ENCODE results near the gene RAB40B. TPM values are rescaled to one million over a fixed set of nuclear protein-coding genes. Genes with fewer than 3 reads are reported as not detected.

The RAB40B gene
- total RNA-seq, 2 experiments from 2014 or later = 21.4 to 22.1 TPM

- TF ChIP-seq EZH2phosphoT487 (IDR thresholded peaks at IDR 0.05; ENCODE audit: borderline replicate concordance, low read depth, low read length) (no peak), CTCF (conservative IDR thresholded peaks at IDR 0.05; ENCODE audit: low read length) (no peak)
- H3K9me3 ChIP-seq (ENCODE audit: low read length) = peaks cover 36% of the 10 kb centered on the region
- DNase-seq (ENCODE audit: low spot score) = no peak
- no peak overlapping the region for H3K4me2 ChIP-seq (ENCODE audit: low read length)
- no peak overlapping the region for H2AFZ ChIP-seq (ENCODE audit: low read length)
- H3K36me3 ChIP-seq (ENCODE audit: insufficient read depth, low read length) = peaks cover 75% of the 10 kb centered on the region
- no TSS peak for BruUV-seq (replicated peaks)
- H3K4me3 ChIP-seq (ENCODE audit: low read depth, low read length, poor library complexity, severe bottlenecking) = no peak overlapping the region
- no peaks in the 10 kb centered on the region for H4K20me1 ChIP-seq (ENCODE audit: insufficient read depth, low read length)
- H3K27ac ChIP-seq (ENCODE audit: low read depth, low read length, poor library complexity, severe bottlenecking) = no peak overlapping the region
- no peaks in the 10 kb centered on the region for H3K79me2 ChIP-seq (ENCODE audit: insufficient read depth, low read depth, low read length)
- ChIA-PET POLR2A (no interaction called here), CTCF (ENCODE audit: unreplicated experiment) (no interaction called here)
- intact Hi-C loops (cut with micrococcal nuclease; ENCODE audit: unreplicated experiment) = no loop called here
- no peaks in the 10 kb centered on the region for H3K4me1 ChIP-seq (ENCODE audit: insufficient read depth, low read length, poor library complexity, severe bottlenecking)
- no peaks in the 10 kb centered on the region for H3K9me2 ChIP-seq (ENCODE audit: insufficient read depth, low read length)
Measured at GRCh38 chr17:82737967-82738877, 39.7 kb upstream of the RAB40B start.

GRCh38 chr17:82736511-82737185 is 38.1 kb upstream of the RAB40B start:
- BruUV-seq (replicated peaks) = no TSS peak
- TF ChIP-seq CTCF (conservative IDR thresholded peaks at IDR 0.05; ENCODE audit: low read length) (no peak), EZH2phosphoT487 (IDR thresholded peaks at IDR 0.05; ENCODE audit: borderline replicate concordance, low read depth, low read length) (no peak)
- no peaks in the 10 kb centered on the region for H3K9me2 ChIP-seq (ENCODE audit: insufficient read depth, low read length)
- no peaks in the 10 kb centered on the region for H3K4me1 ChIP-seq (ENCODE audit: insufficient read depth, low read length, poor library complexity, severe bottlenecking)
- H4K20me1 ChIP-seq (ENCODE audit: insufficient read depth, low read length) = no peaks in the 10 kb centered on the region
- no peak for DNase-seq (ENCODE audit: low spot score)
- no peak overlapping the region for H3K4me3 ChIP-seq (ENCODE audit: low read depth, low read length, poor library complexity, severe bottlenecking)
- H3K4me2 ChIP-seq (ENCODE audit: low read length) = no peak overlapping the region
- H3K9me3 ChIP-seq (ENCODE audit: low read length) = peaks cover 34% of the 10 kb centered on the region
- H3K27ac ChIP-seq (ENCODE audit: low read depth, low read length, poor library complexity, severe bottlenecking) = no peak overlapping the region
- POLR2A ChIA-PET = no interaction called here
- H3K79me2 ChIP-seq (ENCODE audit: insufficient read depth, low read depth, low read length) = no peaks in the 10 kb centered on the region
- intact Hi-C loops (cut with micrococcal nuclease; ENCODE audit: unreplicated experiment) = no loop called here
- CTCF ChIA-PET (ENCODE audit: unreplicated experiment) = no interaction called here
- no peak overlapping the region for H2AFZ ChIP-seq (ENCODE audit: low read length)
- H3K36me3 ChIP-seq (ENCODE audit: insufficient read depth, low read length) = peaks cover 75% of the 10 kb centered on the region

Data from OCI-LY7 (cell line).